COLO668 (cell line): ENCODE results near the gene FPR1.

Experiments used
- DNase-seq: peaks from one replicate; lab custom pipeline; 2025; ENCODE audit not compliant: unreplicated experiment; lab: John Stamatoyannopoulos, UW

The FPR1 gene

DNA sequence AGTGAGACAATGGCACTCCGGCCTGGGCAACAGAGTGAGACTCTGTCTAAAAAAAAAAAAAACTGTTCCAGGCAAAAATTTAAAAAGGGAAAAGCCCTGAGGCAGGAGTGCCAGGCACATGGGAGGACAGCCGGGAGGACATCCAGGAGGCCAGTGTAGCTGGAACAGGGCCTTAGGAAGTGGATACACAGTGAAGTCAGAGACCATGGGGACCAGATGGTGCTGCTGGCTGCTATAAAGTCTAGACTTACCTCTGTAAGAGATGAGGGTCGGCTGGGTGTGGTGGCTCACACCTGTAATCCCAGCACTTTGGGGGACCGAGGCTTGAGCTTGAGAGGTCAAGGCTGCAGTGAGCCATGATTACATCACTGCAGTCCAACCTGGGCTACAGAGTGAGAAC, 42.9 kb downstream of the FPR1 start:
- DNase-seq, result no peak

DNA sequence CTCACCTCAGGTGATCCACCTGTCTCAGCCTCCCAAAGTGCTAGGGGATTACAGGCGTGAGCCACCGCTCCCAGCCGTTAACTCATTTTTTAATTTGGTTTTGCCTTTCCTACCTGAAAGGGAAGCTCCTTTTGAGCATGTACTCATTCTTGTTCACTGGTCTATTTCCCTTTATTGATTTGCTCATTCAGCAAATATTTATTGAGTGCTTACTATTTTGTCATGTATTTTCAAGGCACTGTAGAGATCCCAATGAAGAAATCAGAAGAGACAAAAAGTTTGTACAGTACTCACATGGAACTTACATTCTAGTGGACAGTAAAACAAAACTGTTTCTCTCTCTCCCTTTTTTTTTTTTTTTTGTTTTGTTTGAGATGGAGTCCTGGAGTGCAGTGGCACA, 44.8 kb downstream of the FPR1 start:
- no peak for DNase-seq

DNA sequence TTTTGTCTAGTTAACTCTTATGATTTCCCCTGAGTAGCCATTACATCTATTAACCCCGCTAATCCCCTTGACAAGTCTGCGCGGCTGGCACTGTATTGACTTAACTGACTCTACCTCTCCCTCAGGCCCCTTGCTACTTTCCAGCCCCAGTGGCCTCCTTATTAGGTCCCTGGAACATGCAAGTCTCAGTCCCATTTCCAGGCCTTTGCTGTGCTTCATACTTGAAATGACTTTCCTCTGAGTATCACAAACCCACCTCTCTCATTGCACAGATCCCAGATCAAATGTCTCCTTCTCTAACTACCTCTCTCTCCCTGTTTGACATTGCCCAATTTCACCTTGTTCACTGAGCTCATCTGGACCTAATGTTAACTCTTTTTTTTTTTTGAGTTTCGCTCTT, 45.4 kb downstream of the FPR1 start:
- no peak for DNase-seq

GRCh38 chr19:51704626-51705025, 47.1 kb downstream of the FPR1 start:
- DNase-seq, result no peak

GRCh38 chr19:51703575-51704515, 47.8 kb downstream of the FPR1 start:
- DNase-seq, result peak; percentile 92

GRCh38 chr19:51702825-51703574, 48.7 kb downstream of the FPR1 start:
- DNase-seq, result peak; percentile 9

DNA sequence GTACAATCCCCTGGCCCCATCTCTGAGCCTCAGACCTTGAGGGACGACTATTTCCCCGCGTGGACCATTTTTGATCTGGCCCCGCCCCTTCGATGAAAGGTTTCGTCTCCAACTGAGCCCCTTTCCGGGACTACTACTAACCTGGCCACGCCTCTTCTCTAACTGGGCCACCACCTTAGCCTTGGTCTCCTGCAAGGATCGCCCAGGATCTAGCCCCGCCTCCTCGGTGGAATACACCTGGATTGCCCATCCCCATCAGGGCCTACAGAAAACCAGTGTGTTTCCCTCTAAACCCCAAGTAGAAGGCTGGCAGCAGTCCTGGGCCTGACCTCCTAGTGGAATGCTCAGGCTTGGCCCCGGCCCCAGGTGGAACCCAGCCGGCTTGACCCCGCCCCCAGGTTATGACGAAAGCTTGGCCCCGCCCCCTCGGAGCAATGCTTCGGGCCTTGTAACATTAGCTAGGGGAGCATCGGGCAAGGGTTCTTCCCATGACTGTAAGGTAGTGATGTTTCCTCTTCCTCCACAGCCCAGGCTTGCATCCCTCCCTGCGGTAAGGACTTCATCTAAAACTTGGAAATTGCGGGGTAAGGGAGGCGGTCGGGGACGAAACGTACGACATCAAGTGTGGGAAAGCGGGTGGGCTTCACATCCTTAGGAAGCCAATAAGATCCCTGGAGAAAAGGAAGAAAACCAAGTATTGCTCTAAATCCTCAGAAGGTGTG, 49.4 kb downstream of the FPR1 start:
- DNase-seq, result peak; percentile 23

DNA sequence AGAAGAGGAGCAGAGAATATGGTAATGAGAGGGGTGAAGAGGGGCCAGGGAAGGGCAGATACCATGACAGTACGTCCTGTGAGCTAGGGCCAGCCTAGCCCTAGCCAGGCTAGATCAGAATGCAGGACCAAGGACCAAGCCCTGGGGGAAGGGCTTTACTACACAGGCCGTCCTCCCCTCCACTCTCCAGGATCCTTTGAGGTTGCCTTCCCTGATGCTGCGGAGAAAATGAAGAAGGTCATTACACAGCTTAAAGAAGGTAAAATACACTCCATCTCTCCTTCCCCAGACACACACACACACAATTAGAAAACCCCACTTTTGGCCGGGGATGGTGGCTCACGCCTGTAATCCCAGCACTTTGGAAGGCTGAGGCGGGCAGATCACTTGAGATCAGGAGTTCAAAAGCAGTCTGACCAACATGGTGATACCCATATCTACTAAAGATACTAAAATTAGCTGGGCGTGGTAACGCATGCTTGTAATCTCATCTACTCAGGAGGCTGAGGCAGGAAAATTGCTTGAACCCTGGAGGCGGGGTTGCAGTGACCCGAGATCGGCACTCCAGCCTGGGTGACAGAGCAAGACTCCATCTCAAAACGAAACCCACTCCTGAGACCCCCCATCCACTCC, 50.1 kb downstream of the FPR1 start:
- DNase-seq, result no peak

DNA sequence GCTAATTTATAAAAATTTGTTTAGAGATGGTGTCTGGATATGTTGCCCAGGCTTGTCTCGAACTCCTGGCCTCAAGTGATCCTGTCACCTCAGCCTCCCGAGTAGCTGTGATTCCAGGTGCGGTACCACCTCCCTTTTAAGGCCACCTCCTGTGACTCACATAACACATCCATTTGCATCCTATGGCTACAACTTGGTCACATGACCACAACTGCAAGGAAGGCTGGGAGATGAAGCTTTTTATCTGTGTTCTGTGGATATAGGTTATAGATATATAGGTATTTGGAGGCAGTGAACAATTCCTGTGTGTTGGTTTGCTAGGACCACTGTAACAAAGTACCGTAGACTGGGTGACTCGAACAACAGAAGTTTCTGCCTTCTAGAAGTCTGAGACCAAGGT, 52.5 kb downstream of the FPR1 start:
- DNase-seq, result no peak

- DNase-seq, result no peak
Measured at GRCh38 chr19:51698296-51698695, 53.4 kb downstream of the FPR1 start.

DNA sequence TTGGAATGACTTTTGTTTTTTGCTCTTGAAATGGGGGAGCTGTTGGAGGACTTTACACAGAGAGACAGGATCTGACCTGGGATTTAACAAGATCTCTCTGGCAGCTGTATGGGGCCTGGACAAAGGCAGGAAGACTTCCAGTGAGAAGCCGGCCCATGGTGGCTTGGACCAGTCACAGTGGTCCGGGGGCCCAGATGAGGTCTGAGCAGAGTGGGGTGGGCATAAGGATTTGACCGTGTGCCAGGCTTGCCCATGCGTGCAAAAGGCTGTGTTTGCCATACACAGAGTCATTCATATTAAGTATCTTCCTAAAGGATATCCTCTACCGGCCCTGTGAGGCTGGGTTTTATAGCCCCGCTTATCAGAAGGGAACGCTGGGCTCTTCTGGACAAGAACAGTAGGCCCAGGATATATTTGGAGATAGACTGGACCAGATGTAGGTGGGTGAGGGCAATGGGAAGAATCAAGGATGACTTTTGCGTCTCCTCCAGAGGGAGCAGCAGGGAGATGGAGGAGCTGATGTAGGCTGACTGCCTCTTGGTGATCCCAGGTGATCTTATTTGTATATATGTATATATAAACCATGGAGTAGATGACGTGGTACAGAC, 54.4 kb downstream of the FPR1 start:
- DNase-seq, result no peak

DNA sequence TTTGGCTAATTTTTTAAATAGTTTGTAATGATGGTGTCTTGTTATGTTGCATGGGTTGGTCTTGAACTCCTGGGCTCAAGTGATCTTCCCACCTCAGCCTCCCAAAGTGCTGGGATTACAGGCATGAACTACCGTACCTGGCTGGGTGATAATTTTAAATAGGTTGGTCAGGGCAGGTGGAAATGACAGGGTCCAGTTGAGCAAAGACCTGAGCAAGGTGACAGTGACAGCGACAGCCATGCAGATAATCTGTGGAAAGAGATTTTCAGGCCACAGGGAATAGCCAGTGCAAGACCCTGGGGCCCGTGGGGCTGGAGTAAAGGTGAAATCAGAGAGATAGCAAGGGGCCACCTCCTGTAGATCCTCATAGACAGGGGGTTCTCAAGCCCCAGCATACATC, 55.1 kb downstream of the FPR1 start:
- DNase-seq, result no peak
